NCI-H2107 treated with DMSO at 0.1 percent for 48 hours (cell line): ENCODE data around the gene SETBP1.

Experiments
- DNase-seq: peaks from one replicate; lab custom pipeline; 2025; ENCODE audit not compliant: unreplicated experiment; lab: John Stamatoyannopoulos, UW

SETBP1 gene

DNA sequence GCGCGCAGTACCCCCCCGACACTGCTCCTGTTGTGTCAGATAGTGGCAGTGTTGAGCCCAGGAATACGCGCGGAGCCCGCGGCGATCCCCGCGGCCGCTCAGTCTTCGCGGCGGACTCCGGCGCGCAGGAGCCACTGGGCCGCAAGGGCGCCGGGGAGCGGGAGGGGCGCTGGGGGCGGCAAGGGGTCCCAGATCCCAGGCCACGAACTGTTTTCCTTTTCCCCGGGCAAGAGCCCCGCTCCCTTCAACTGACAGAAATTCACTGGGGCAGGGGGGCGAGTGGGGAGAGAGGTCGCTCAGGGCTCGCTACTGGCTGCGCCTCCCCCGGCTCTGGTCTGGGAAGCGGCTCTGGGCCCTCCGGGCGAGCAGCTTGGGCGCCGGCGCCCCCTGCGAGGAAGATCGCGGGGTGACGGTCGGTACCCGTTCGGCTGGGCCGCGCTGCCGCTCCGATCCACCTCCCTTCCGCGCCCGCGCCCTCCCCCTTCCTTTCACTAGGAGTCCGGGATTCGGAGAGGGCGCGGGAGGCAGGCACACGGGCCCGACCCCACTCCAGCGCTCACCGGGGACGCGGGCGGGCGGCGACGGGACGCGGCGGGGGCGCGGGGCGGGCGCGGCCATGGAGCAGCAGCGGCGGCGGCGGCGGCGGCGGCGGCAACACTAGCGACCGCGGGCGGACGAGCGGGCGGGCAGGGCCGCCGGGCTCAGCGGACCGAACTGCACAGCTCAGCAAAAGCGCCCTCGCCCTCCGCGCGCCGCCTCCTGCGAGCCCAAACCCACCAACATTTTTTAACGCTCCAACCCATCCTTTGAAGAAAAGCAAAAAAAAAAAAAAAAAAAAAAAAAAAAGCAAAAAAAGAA lies 1.4 kb upstream of the SETBP1 start:
- DNase-seq = peak; percentile 93

GRCh38 chr18:44679914-44680272 lies 795 bp upstream of the SETBP1 start:
- peak; percentile 43 for DNase-seq

DNA sequence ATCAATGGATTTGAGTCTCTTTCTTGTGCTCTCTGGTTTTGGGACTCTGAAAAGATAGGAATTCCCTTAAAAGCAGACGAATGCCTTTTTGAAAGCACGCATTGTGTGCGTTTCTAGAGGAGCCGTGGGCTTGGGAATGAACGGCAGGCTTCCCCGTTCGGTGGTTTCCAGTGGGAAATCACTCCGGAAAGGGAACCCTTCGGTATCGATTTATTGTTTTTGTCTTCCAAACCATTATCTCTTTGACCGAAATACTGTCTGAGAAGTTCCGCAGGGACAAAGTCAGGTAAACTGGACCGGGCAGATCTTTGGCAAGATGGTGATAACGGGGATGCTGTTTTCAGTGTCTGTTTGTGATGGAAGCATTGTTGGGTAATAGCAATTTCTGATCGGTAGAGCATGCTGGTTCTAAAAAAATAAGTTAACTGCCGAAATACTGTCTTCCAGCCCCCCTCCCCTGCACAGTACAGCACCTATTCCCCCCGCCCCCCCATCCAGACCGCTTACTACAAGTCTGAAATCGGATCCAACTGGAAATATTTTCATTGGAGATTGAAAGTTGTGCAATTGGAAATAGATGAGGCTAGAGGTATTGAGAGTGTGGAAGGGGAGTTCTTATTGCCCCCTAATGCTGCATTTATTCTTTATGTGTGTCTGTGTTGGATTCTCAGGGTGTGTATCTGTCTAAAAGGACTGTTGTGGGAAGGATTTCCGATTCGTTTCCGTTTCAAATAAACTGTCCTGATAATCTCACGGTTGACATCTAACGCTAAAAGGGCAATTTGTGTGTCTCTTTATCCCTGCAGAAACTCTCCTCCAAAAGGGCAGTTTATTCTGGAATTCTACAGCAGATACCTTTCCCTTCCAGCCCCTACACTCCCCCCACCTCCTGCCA lies 635 bp downstream of the SETBP1 start:
- peak; percentile 57 for DNase-seq

DNA sequence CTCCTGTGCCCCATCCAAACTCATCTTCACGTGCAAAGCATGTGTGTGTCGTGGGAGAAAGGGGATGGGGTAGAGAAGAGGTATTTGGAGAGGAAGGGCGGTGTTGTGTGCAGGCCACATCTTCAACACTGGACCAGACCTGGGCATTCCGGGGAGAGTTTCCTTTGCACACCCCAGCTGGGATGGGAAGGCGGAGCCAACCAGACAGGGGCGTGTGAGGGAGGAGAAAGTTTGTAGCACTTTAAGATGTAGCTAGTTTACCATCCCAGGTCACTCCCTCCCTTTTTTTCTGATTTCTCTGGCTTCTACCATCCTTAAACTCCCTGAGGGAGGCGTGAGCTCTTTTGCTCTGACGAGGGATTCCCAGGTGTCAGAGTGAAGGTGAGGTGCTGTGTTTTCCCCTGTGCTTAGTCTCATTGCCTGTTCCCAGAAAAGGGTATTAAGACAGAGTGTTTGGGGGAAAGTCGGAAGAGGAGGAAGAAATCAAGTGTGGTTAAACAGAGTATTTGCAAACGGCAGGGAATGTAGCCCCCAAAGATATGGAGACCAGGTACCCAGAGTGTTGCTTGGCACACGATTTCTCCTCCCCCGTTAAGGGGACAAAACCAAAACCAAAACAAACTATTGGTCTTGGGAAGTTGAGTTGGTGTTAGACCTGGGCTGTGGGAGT lies 1.6 kb downstream of the SETBP1 start:
- DNase-seq = peak; percentile 81

DNA sequence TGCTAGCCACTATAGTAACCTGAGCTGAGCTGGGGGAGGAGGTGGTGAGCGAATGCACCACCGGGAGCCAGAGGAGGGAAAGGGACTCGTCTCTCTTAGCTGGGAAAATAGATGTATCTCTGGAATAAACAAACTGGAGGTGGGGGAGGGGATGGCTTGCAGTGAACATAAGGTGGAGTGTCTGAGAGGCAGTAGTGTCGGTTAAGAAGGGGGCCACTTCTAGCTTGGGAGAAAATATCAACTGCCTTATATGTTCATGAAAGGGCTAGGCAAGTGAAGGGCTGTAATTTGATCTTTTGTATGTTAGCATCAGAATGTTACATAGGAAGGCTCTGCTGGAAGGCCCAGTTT lies 2.2 kb downstream of the SETBP1 start:
- DNase-seq = peak; percentile 87

DNA sequence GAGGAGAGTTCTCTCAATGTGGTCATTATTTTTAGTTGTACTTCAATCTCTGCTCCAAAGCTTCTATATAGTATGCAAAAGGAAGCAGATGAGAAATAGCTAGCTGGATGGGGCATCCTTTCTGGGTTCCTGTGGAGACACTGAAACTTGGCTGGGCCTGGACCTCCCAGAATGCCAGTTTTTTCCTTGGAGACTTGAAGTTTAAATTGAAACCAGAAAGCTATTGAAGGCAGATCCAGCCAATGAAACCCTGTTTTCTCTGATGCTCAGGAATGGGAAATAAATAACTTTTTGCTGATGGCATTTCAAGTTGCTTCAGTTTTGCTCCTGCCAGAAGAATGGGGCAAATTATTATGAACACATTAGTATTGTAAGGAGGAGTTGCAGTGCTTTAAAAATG lies 2.9 kb downstream of the SETBP1 start:
- no peak for DNase-seq

GRCh38 chr18:44685296-44685695 lies 4.6 kb downstream of the SETBP1 start:
- DNase-seq = no peak

DNA sequence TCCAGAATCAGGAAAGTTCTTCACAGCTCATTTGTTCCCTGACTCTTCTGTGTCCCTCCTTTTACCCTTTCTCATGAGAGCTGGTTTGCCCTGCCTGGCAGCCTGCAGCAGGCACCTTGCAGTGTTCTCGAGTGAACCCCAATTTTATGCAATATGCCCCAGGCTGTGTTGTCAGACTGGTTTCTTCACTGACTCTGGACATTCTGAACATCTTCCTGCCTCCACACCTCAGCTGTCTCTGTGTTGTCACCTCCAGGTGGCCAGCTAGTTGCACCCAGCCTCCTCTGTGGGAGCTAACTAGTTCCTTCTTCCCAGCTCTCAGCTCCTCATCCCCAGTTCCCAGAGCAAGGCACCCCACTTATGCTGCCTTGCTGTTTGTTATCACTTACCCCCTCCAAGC lies 5.5 kb downstream of the SETBP1 start:
- no peak for DNase-seq

DNA sequence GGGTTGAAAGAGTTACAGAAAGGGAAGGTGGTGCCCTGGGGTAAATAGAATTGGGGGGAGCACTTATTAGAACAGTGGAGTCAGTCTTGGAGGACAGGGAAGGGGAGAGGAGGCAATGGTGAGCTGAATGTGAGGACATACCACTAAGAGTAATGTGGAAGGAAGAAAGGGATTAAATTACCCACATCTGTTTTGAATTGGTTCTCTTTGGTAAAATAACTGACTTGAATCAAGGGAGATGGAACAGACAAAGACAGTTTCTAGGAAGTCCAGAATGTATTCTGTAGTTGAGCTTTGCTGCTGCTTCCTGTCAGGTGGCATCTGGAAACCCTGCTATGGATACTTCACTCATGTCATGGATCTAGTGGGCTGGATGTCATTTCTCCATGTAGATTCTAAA lies 6.7 kb downstream of the SETBP1 start:
- DNase-seq = no peak

GRCh38 chr18:44689736-44690135 lies 9.0 kb downstream of the SETBP1 start:
- no peak for DNase-seq

DNA sequence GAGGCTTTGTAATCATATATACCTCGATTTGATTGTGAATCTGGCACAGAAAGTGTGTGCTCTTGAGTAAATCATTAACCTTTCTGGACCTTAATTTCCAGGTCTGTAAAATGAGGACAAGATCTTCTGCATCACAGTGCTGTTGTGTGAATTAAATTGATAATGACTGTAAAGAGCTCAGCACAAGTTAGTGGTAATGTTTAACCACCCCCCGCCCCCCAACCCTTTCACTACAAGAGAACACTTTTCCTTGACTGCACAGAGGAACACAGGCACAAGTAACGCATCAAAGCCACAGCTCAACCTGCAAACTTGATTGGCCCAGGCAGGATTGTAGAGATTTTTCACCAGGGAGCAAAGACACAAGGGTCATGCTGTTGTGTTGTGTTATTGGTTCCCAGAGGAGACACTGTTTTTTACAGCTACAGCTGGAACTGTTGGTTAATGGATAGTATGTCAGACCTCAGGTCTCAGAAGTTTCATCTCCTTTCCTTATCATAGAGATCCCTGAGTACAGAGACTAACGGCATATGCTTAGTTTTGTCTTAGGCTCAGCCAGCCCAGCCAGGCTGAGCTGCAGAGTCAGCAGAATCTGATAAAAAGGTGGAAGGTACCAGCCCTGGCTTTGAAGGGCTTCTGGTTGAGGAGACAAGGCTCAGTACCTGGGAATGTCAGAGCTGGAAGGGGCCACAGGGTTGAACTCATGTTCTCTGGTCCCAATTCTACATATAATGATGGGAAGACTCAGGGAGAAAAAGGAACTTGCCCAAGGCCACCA lies 10.6 kb downstream of the SETBP1 start:
- DNase-seq = no peak

DNA sequence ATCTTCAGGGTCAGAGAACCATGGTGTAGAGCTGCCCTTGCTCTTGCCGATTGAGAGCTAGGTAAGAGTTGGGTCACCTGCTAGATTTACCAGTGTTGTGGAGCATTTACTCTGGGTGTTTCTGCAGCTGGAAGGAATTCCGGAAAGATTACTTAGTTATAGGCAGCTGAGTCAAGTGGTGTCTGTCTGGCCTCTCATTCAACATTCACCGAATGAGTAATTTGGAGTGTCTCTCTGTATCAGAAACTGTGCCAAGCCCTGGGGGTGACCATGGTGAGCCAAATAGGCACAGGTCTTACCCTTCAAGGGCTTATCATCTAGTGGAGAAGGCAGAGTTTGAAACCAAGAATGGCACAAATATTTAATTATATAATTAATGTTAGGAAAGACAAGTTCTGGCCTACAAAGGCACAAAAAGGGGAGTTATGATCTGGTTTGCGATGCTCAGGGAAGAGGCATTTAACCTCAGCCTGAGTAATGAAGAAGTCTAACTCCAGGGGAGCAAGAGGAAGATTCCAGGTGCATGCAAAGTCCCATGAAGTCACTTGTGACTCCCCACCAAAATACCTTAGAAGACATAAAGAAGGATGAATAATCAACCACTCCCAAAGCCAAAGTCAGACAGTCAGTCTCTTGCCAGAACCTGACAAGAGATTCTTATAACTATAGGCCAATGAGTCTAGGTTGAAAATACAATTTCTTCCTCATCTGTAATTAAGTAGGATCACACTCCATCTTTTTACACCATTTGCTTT lies 12.5 kb downstream of the SETBP1 start:
- no peak for DNase-seq

DNA sequence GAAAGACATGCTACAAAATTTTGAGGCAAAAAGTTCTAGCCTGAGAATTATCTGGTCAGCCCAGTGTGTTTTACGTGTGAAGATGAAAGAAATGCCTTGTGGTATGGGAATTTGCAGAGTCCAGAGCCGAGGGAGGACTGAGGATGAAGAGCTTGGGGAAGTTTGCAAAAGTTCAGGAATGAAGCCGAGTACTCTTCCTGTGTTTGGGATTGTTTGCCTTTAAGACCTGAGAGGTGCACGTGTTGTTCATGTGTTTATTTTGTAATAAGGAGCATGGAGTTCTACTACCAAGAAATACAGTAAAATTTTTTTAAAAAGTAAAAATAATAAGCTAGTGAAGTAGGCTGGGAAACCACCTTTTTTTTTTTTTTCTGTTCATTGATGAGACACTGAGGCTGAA lies 14.8 kb downstream of the SETBP1 start:
- no peak for DNase-seq

DNA sequence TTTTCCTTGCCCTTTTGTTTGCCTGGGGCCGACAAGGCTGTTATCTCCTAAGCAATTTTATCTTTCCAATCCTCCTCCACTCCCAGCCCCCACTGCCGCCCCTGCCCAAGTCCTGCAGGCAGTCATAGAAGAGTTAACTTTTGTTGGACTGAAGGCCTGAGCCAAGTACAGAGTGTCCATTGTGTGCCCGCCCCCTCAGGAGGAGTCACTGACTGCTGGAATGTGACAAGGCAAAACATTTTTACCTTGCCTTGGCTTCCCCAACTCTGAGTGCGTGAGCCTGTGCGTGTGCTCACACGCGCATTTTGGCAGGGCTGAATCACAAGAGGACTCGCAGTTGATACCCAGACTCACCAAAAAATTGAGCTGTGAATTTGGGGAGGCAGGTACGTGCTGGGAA lies 16.2 kb downstream of the SETBP1 start:
- DNase-seq = no peak

DNA sequence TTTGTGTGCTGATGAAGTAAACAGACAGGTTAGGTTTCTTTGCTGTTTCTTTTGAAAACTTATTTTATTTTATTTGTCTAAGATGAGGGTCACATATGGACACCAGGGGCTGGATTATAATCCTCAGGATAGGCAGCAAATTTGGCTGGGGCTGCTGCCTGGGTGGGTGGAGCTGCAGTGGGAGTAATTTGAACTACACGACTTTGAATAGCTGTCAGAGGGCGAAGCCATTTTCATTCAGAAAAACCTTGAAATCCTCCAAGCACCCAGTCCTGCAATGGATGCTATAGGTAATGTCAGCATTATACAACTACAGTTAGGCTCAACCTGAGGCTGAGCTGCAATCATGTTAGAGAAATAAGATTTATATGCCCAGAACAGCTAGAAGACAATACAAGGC lies 16.6 kb downstream of the SETBP1 start:
- no peak for DNase-seq

- DNase-seq = no peak
Observed at GRCh38 chr18:44698518-44698917, 17.8 kb downstream of the SETBP1 start.

GRCh38 chr18:44699572-44700261 lies 19.0 kb downstream of the SETBP1 start:
- no peak for DNase-seq

DNA sequence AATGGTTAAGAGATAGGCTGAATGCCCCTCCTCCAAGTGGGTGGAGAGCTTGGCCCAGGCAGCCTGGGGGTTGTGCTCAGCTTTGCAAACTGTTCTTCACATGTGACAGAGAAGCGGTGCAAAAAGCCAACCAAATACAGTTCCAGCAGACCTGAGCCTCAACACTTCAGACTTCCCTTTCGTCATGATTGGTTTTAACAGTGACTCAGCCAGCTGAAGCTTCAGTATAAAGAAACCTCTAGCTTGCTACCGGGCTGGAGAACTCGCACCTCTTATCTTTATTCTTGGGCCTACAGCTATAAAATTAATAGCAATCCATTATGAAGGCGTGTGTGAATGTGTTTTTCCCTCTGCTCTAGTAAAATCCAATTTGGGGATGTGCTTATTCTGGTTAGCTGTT lies 20.0 kb downstream of the SETBP1 start:
- no peak for DNase-seq

DNA sequence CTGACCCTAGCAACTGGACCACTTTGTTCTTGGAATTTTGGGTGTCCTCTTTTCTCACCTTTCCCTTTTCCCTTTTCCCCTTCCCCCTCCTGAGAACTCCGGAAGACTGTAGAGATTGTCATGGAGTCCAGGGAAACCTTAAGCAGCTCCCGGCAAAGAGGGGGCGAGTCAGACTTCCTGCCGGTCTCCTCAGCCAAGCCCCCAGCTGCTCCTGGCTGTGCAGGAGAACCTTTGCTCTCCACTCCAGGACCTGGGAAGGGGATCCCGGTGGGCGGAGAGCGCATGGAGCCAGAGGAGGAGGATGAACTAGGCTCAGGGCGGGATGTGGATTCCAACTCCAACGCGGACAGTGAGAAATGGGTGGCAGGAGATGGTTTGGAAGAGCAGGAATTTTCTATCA lies 20.5 kb downstream of the SETBP1 start:
- no peak for DNase-seq

DNA sequence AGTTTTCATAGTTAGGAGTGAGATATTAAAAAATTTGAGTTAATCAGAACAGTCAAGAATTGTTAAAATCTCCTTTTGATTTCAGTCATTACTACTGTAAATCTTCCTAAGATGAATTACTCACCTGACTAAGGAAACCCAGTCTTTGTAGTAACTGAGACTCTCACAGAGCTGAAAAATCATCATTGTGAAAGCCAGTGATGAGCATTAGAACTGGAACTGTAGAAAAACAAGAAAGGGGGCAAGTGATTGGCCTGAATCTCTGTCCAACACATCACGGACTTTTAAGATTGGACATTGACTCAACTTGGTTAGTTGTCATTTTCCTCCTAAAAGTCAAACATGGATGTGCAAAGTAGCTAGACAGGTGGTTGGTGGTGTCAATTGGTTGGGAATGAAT lies 21.9 kb downstream of the SETBP1 start:
- no peak for DNase-seq
